Neural cell (in vitro differentiated cells): ENCODE results near the gene TRIO. TPM values are rescaled to one million over a fixed set of nuclear protein-coding genes. Genes with fewer than 3 reads are reported as not detected.

Experiments
- H2AFZ ChIP-seq: fragments of 200-600, 300-800 bp; sonication (generic), shearing (Covaris generic); 2 replicates; pipeline ENCODE4 v1.6.0; 2014; ENCODE audit warnings: low read depth, mild to moderate bottlenecking, antibody characterized with exemption, low read length, moderate library complexity
- H3F3A ChIP-seq: fragments of 200-600 bp; shearing (Covaris generic); 2 replicates; pipeline ENCODE4 v1.6.1; 2016; ENCODE audit warnings: mild to moderate bottlenecking, moderate library complexity, mixed read lengths, antibody characterized with exemption, low read length; ENCODE audit not compliant: insufficient read depth, poor library complexity, severe bottlenecking
- H3K27ac ChIP-seq: fragments of 200-600, 300-800 bp; sonication (generic), shearing (Covaris generic); 2 replicates; pipeline ENCODE4 v1.5.1; 2014; ENCODE audit warnings: mild to moderate bottlenecking, low read length, moderate library complexity
- H3K27me3 ChIP-seq: fragments of 300-800, 200-600 bp; sonication (generic), shearing (Covaris generic); 2 replicates; pipeline ENCODE4 v1.6.0; 2014; ENCODE audit warnings: mild to moderate bottlenecking, low read depth, low read length, moderate library complexity; ENCODE audit not compliant: insufficient read depth
- H3K36me3 ChIP-seq: fragments of 300-800, 200-600 bp; sonication (generic), shearing (Covaris generic); 2 replicates; pipeline ENCODE4 v1.5.1; 2014; ENCODE audit warnings: mild to moderate bottlenecking, antibody characterized with exemption, low read length, moderate library complexity; ENCODE audit not compliant: insufficient read depth
- H3K4me2 ChIP-seq: fragments of 300-800, 200-600 bp; sonication (generic), shearing (Covaris generic); 2 replicates; pipeline ENCODE4 v1.6.0; 2014; ENCODE audit warnings: mild to moderate bottlenecking, low read length
- H3K4me3 ChIP-seq: fragments of 300-800, 200-600 bp; sonication (generic), shearing (Covaris generic); 2 replicates; pipeline ENCODE4 v1.5.1; 2014; ENCODE audit warnings: mild to moderate bottlenecking, low read length, moderate library complexity
- H3K79me2 ChIP-seq: fragments of 200-600 bp; shearing (Covaris generic); replicated peaks from 2 replicates; pipeline ENCODE4 v1.6.0; 2014; ENCODE audit warnings: mild to moderate bottlenecking, low read length, moderate library complexity; ENCODE audit not compliant: insufficient read depth
- H3K9ac ChIP-seq: fragments of 300-800, 200-600 bp; sonication (generic), shearing (Covaris generic); 2 replicates; pipeline ENCODE4 v1.6.1; 2016; ENCODE audit warnings: mild to moderate bottlenecking, low read length, mixed read lengths
- H3K9me2 ChIP-seq: fragments of 200-600 bp; shearing (Covaris generic); 2 replicates; pipeline ENCODE4 v1.6.1; 2016; ENCODE audit warnings: mild to moderate bottlenecking, low read length, mixed read lengths; ENCODE audit not compliant: insufficient read depth
- H3K9me3 ChIP-seq: fragments of 200-600, 300-800 bp; sonication (generic), shearing (Covaris generic); 2 replicates; pipeline ENCODE4 v1.6.1; 2016; ENCODE audit warnings: mild to moderate bottlenecking, mixed run types, low read length, moderate library complexity, mixed read lengths
- H4K20me1 ChIP-seq: fragments of 200-600 bp; shearing (Covaris generic); 2 replicates; pipeline ENCODE4 v1.6.1; 2016; ENCODE audit warnings: mild to moderate bottlenecking, mixed run types; ENCODE audit not compliant: insufficient read depth
- CTCF ChIP-seq: fragments of 450-650 bp; IDR thresholded peaks from 2 replicates; pipeline ENCODE4 v1.5.1; 2014; ENCODE audit warnings: antibody characterized with exemption, mild to moderate bottlenecking, moderate library complexity; ENCODE audit not compliant: poor library complexity, severe bottlenecking
- EP300 ChIP-seq: fragments of 450-650 bp; conservative IDR thresholded peaks from 2 replicates; pipeline ENCODE4 v1.6.1; 2014; ENCODE audit warnings: antibody characterized with exemption, mild to moderate bottlenecking, moderate library complexity; ENCODE audit not compliant: poor library complexity, severe bottlenecking
- EZH2 ChIP-seq: fragments of 200-600, 300-800 bp; shearing (Covaris generic), sonication (generic); IDR thresholded peaks from 2 replicates; pipeline ENCODE4 v1.6.1; 2014; ENCODE audit warnings: antibody characterized with exemption, low read length, borderline replicate concordance, mild to moderate bottlenecking; ENCODE audit not compliant: insufficient read depth, poor library complexity, severe bottlenecking
- MXI1 ChIP-seq: fragments of 450-650 bp; conservative IDR thresholded peaks from 2 replicates; pipeline ENCODE4 v1.6.1; 2014; ENCODE audit warnings: antibody characterized with exemption, mild to moderate bottlenecking; ENCODE audit not compliant: poor library complexity, severe bottlenecking
- POLR2AphosphoS5 ChIP-seq: IDR thresholded peaks from 2 replicates; pipeline ENCODE4 v1.6.1; 2012
- RAD21 ChIP-seq: fragments of 450-650 bp; conservative IDR thresholded peaks from 2 replicates; pipeline ENCODE4 v1.6.1; 2014; ENCODE audit warnings: antibody characterized with exemption, mild to moderate bottlenecking, moderate library complexity
- SMC3 ChIP-seq: fragments of 450-650 bp; conservative IDR thresholded peaks from 2 replicates; pipeline ENCODE4 v1.6.1; 2014; ENCODE audit warnings: antibody characterized with exemption, mild to moderate bottlenecking, moderate library complexity; ENCODE audit not compliant: poor library complexity
- TAF1 ChIP-seq: IDR thresholded peaks from 2 replicates; pipeline ENCODE4 v1.6.1; 2012; ENCODE audit warnings: low read depth
- polyA plus RNA-seq: library from polyadenylated mRNA; depleted of rRNA; stranded (reverse); fragments of >200 nt; gene quantifications from 2 replicates; pipeline ENCODE4 v1.2.3, GENCODE V29; 2014
- TF ChIP-seq, protein P1 (sequence below): IDR thresholded peaks from 2 replicates; pipeline ENCODE4 v1.6.1; 2012; ENCODE audit warnings: borderline replicate concordance

TRIO gene
- polyA plus RNA-seq, 1 donor from 2014 or later: 168 TPM

DNA sequence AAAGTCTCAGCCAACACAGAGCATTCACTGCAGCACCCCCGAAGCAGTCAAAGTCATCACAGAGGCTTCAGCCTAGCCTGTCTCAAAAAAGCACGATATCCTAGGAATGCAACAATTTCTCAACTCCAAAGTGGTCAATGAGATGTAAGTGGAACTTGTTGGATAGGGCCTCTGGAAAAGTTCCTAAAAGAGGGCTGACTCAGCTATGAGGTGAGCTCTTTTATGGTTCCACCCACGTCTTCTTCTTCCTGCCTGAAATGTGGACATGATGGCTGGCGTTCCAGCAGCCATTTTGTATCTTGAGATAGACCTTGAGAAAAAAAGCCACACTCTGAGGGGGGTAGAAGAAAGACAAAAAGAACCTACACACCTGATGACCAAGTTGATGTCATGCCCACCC, 32.5 kb upstream of the TRIO start:
- Histone ChIP-seq H3K27ac (no peak overlapping the region), H3F3A (no peaks in the 10 kb centered on the region), H3K4me2 (no peak overlapping the region), H4K20me1 (no peaks in the 10 kb centered on the region), H3K9me3 (no peaks in the 10 kb centered on the region), H2AFZ (no peak overlapping the region), H3K79me2 (no peaks in the 10 kb centered on the region), H3K9ac (no peak overlapping the region), H3K4me3 (no peak overlapping the region), H3K36me3 (no peaks in the 10 kb centered on the region), H3K27me3 (no peaks in the 10 kb centered on the region), H3K9me2 (no peaks in the 10 kb centered on the region)
- TF ChIP-seq POLR2AphosphoS5 (no peak), EZH2 (no peak), SMC3 (no peak), MXI1 (no peak), CTCF (no peak), RAD21 (no peak), EP300 (no peak), TAF1 (no peak)
- TF ChIP-seq, protein P1, sequence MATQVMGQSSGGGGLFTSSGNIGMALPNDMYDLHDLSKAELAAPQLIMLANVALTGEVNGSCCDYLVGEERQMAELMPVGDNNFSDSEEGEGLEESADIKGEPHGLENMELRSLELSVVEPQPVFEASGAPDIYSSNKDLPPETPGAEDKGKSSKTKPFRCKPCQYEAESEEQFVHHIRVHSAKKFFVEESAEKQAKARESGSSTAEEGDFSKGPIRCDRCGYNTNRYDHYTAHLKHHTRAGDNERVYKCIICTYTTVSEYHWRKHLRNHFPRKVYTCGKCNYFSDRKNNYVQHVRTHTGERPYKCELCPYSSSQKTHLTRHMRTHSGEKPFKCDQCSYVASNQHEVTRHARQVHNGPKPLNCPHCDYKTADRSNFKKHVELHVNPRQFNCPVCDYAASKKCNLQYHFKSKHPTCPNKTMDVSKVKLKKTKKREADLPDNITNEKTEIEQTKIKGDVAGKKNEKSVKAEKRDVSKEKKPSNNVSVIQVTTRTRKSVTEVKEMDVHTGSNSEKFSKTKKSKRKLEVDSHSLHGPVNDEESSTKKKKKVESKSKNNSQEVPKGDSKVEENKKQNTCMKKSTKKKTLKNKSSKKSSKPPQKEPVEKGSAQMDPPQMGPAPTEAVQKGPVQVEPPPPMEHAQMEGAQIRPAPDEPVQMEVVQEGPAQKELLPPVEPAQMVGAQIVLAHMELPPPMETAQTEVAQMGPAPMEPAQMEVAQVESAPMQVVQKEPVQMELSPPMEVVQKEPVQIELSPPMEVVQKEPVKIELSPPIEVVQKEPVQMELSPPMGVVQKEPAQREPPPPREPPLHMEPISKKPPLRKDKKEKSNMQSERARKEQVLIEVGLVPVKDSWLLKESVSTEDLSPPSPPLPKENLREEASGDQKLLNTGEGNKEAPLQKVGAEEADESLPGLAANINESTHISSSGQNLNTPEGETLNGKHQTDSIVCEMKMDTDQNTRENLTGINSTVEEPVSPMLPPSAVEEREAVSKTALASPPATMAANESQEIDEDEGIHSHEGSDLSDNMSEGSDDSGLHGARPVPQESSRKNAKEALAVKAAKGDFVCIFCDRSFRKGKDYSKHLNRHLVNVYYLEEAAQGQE: no peak

- TF ChIP-seq CTCF: no peak
- TF ChIP-seq EP300: no peak
- no peak for TF ChIP-seq MXI1
- TF ChIP-seq, protein P1: no peak
- no peak for TF ChIP-seq RAD21
- TF ChIP-seq SMC3: no peak
- TF ChIP-seq POLR2AphosphoS5: no peak
- TF ChIP-seq TAF1: no peak
- no peak for TF ChIP-seq EZH2
- H3K27ac ChIP-seq: no peak overlapping the region
- no peak overlapping the region for H3K9ac ChIP-seq
- H3K9me2 ChIP-seq: no peaks in the 10 kb centered on the region
- H3K79me2 ChIP-seq: no peaks in the 10 kb centered on the region
- H4K20me1 ChIP-seq: no peaks in the 10 kb centered on the region
- no peaks in the 10 kb centered on the region for H3F3A ChIP-seq
- no peak overlapping the region for H3K4me3 ChIP-seq
- H3K4me2 ChIP-seq: no peak overlapping the region
- H2AFZ ChIP-seq: no peak overlapping the region
- H3K36me3 ChIP-seq: no peaks in the 10 kb centered on the region
- H3K27me3 ChIP-seq: no peaks in the 10 kb centered on the region
- no peaks in the 10 kb centered on the region for H3K9me3 ChIP-seq
These were observed 30.0 kb upstream of the TRIO start for GRCh38 chr5:14112998-14113652.
